ENCODE results near the gene STYX. TPM values are rescaled to one million over a fixed set of nuclear protein-coding genes. Genes with fewer than 3 reads are reported as not detected.
"Not testable (repeated sequence)": the region's sequence is repeated elsewhere in the genome, so short reads cannot be mapped to it uniquely, and the experiment has no call there.

The STYX gene
- total and polyA plus RNA-seq, 5 donors: 6.6 to 13.6 (median 12.8) TPM

DNA sequence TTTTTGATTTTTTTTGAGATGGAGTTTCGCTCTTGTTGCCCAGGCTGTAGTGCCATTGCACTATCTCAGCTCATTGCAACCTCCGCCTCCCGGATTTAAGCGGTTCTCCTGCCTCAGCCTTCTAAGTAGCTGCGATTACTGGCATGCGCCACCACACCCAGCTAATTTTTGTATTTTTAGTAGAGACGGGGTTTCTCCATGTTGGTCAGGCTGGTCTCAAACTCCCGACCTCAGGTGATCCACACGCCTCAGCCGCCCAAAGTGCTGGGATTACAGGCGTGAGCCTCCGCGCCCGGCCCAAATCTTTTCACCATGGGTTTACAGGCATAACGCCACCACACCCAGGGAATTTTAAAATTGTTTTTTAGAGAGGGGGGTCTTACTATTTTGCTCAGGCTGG is 931 bp upstream of the STYX start:
- H3K27me3 ChIP-seq (ENCODE audit: control insufficient read depth, insufficient read depth); intact Hi-C loops (cut with DNase I); H3K4me3 ChIP-seq (ENCODE audit: low read length); H3K27ac ChIP-seq (ENCODE audit: low read length); H3K4me1 ChIP-seq (ENCODE audit: control insufficient read depth, insufficient read depth, low read length); ATAC-seq; H3K9me3 ChIP-seq (ENCODE audit: control insufficient read depth, low read length): not testable (repeated sequence)
- peak in 2 of 3 donors; percentile 48 to 58 for DNase-seq
- 92% methylated on average over 15 of the region's 15 CpGs for WGBS

DNA sequence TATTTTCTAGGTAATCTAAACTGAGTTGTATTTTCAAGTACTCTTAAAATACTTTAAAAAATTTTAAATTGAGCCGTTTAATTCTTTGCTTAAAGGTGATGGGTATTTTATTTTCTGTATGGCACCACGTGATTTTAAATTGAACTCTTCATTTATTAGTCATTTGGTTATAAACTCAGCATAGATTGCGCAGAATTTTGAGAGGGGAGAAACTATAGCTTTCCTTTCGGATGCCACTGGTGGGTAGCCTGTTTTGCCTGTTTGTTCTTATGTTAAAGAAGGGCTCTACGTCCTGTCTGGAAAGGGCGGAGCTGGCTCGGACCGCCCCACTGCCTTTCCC is 411 bp upstream of the STYX start:
- no peak overlapping the region for H3K27ac ChIP-seq (ENCODE audit: low read length)
- peak overlapping the region; percentile 11 for H3K4me3 ChIP-seq (ENCODE audit: low read length)
- H3K4me1 ChIP-seq (ENCODE audit: control insufficient read depth, insufficient read depth, low read length): no peaks in the 10 kb centered on the region
- H3K9me3 ChIP-seq (ENCODE audit: control insufficient read depth, low read length): no peaks in the 10 kb centered on the region
- DNase-seq: no peak
- no peak for ATAC-seq
- intact Hi-C loops (cut with DNase I): no loop called here
- WGBS: 3% methylated on average over 8 of the region's 8 CpGs
- H3K27me3 ChIP-seq (ENCODE audit: control insufficient read depth, insufficient read depth): no peaks in the 10 kb centered on the region

DNA sequence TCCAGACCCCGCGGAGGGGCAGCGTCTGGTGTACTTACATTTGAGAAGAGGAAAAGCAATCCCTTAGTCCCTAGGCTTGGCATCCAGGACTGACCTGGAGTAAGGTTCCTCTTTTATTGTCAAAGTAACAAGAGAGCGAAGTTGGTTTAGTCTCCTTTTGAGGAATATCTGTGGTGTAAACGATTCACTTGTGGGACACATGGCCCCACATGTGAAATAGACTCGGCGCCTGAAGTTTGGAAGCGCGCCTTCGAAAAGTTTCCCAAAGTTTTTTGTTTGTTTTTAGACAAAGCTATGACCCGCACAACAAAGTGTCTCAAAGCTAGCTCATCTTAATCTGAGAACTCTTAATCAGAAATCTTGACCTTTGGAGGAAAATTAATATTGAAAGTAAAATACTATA is 744 bp downstream of the STYX start:
- no peak for ATAC-seq
- intact Hi-C loops (cut with DNase I): no loop called here
- 2% methylated on average over 11 of the region's 11 CpGs for WGBS

DNA sequence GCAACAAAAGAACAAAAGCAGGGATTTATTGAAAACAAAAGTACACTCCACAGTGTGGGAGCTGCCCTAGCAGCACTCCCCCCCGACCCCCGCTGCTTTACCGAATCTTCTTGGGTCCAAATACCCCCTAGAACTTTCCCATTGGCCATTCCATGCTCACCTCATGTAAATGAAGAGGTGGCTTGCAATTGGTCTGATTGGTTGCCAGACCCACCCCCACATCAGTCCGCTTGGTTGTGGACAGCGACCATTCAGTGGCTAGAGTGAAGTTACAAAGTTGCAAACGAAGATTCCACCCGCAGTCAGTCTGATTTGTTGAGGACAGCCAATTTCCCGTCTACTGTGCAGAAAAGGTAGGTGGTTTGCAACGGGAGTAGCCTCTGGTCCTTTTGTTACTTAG is 3.9 kb downstream of the STYX start:
- ATAC-seq (no peak), DNase-seq (no peak)
- Histone ChIP-seq H3K4me1 (ENCODE audit: control insufficient read depth, insufficient read depth, low read length) (no peaks in the 10 kb centered on the region), H3K4me3 (ENCODE audit: low read length) (no peak overlapping the region), H3K27ac (ENCODE audit: low read length) (no peak overlapping the region), H3K9me3 (ENCODE audit: control insufficient read depth, low read length) (no peaks in the 10 kb centered on the region), H3K27me3 (ENCODE audit: control insufficient read depth, insufficient read depth) (no peaks in the 10 kb centered on the region)
- intact Hi-C loops (cut with DNase I): no loop called here
- WGBS: 95% methylated on average over 9 of the region's 9 CpGs

More for the DNA sequence above, 744 bp downstream of the STYX start:
- Histone ChIP-seq H3K27me3 (ENCODE audit: control insufficient read depth, insufficient read depth) (no peaks in the 10 kb centered on the region), H3K4me1 (ENCODE audit: control insufficient read depth, insufficient read depth, low read length) (no peaks in the 10 kb centered on the region), H3K9me3 (ENCODE audit: control insufficient read depth, low read length) (no peaks in the 10 kb centered on the region), H3K4me3 (ENCODE audit: low read length) (peak overlapping the region; percentile 61), H3K27ac (ENCODE audit: low read length) (peak overlapping the region; percentile 84)
- DNase-seq: no peak

DNA sequence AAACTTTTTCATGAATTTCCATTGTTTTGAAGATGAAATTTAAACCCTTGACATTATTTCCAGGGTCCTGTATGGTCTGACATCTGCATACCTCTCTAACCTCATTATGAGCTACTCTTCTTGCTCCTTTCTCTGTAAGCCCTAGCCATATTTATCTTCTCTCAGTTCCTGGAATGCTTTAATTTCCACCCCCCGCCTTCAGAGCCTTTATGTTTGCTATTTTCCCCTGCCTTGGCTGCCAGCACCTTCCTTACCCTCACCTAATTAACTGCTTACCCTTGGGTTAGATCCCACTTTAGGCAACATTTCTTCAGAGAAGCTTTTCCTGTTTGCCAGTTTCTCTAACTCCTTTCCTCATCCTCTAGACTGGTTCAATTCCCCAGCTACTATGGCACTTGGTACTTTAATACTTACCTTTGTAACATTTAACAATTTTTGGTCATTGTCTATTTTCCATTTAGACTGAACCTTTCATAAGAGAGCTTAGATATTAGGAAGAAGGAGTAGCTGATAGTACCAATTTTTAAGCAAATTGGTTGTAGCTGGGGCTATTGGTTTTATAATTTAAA is 6.0 kb downstream of the STYX start:
- no peak overlapping the region for H3K4me3 ChIP-seq (ENCODE audit: low read length)
- 48% methylated on average over 1 of the region's 1 CpG for WGBS
- intact Hi-C loops (cut with DNase I): no loop called here
- no peak overlapping the region for H3K27ac ChIP-seq (ENCODE audit: low read length)
- no peaks in the 10 kb centered on the region for H3K4me1 ChIP-seq (ENCODE audit: control insufficient read depth, insufficient read depth, low read length)
- no peaks in the 10 kb centered on the region for H3K9me3 ChIP-seq (ENCODE audit: control insufficient read depth, low read length)
- no peak for ATAC-seq
- no peaks in the 10 kb centered on the region for H3K27me3 ChIP-seq (ENCODE audit: control insufficient read depth, insufficient read depth)
- no peak for DNase-seq

DNA sequence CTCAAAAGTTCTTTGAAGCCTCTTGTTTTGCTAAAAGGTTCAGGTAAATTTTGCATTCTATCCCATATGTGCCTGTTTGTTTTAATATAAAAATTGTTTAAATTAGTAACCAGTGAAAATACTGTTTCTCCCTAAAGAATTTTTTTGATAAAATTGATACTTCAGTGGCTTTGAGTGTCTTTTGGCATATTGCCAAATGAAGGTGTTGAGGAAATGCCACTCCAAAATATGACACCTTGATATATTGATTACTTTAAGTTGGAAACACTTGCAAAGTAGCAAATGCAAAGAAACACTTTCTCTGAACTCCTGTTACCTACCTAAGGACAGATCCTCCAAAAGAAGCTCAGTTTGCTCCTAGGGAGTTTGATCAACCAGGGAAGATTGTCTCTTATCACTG is 8.4 kb downstream of the STYX start:
- H3K27ac ChIP-seq (ENCODE audit: low read length): no peak overlapping the region
- DNase-seq: no peak
- H3K9me3 ChIP-seq (ENCODE audit: control insufficient read depth, low read length): no peaks in the 10 kb centered on the region
- intact Hi-C loops (cut with DNase I): no loop called here
- H3K27me3 ChIP-seq (ENCODE audit: control insufficient read depth, insufficient read depth): no peaks in the 10 kb centered on the region
- H3K4me1 ChIP-seq (ENCODE audit: control insufficient read depth, insufficient read depth, low read length): no peaks in the 10 kb centered on the region
- no peak for ATAC-seq
- no peak overlapping the region for H3K4me3 ChIP-seq (ENCODE audit: low read length)

DNA sequence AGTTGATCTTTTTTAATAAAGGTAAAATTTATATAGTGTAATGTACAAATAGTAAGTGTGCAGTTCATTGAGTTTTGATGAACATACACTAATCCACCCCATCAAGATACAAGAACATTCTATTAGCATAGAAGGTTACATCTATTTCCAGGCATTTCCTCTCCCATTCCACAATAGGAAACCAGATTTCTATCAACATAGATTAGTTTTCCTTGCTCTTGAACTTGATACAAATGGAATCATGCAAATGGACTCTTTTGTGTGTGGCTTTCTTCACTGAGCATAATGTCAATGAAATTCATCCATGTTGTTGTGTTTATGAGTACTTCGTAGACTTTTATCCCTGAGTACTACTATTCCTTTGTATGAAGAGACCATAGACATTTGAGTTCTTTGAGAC is 10.8 kb downstream of the STYX start:
- no peak for DNase-seq
- no peaks in the 10 kb centered on the region for H3K27me3 ChIP-seq (ENCODE audit: control insufficient read depth, insufficient read depth)
- no peak overlapping the region for H3K27ac ChIP-seq (ENCODE audit: low read length)
- 71% methylated on average over 1 of the region's 1 CpG for WGBS
- H3K4me1 ChIP-seq (ENCODE audit: control insufficient read depth, insufficient read depth, low read length): no peaks in the 10 kb centered on the region
- no peak overlapping the region for H3K4me3 ChIP-seq (ENCODE audit: low read length)
- no peak for ATAC-seq
- no peaks in the 10 kb centered on the region for H3K9me3 ChIP-seq (ENCODE audit: control insufficient read depth, low read length)
- intact Hi-C loops (cut with DNase I): no loop called here

DNA sequence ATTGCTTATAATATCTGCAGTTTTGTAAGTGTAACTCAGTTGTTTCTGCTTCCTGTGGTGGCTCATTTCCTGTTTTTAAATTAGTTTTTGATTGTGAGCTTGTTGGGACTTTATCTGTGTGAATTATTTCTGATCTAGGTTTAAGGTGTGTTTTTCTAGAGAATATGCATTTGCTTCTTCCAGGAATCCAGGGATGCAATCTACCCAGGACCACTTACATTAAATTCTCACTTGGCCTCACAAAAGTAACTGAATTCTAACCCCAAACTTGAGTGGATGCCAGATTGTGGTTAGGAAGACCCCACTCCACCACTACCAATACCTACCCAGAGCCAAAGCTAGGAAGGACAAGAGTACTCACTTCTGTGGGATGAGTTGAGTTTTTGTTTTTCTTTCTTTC is 11.9 kb downstream of the STYX start:
- Histone ChIP-seq H3K9me3 (ENCODE audit: control insufficient read depth, low read length) (no peaks in the 10 kb centered on the region), H3K4me3 (ENCODE audit: low read length) (no peak overlapping the region), H3K4me1 (ENCODE audit: control insufficient read depth, insufficient read depth, low read length) (no peaks in the 10 kb centered on the region), H3K27ac (ENCODE audit: low read length) (no peak overlapping the region), H3K27me3 (ENCODE audit: control insufficient read depth, insufficient read depth) (no peaks in the 10 kb centered on the region)
- ATAC-seq: no peak
- intact Hi-C loops (cut with DNase I): no loop called here
- no peak for DNase-seq

DNA sequence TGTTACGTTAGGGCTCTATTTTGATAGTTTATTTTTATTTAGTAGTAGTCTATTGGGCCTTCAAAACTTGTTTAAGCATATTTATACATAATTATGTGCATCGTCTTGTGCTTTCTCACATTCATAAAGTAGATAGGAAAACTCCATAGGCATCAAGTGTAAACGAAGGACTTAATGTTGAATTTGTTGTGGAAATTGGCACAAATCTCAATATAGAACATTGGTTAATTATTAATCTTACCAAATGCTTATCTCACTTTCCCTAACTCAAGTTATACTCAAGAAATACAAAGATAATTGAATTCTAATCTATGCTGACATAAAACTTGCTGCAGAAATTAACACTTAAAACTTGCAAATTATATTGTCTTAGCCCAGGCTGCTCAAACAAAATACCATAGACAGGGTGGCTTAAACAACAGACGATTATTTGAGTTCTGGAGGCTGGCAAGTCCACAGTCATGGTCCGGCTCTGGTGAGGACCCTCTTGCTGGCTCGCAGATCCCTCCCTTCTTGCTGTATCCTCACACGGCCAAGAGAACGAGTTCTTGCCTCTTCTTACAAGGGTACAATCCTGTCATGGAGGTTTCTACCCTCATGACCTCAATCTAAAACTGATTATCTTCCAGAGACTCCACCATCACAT is 18.8 kb downstream of the STYX start:
- Histone ChIP-seq H3K4me1 (ENCODE audit: control insufficient read depth, insufficient read depth, low read length) (no peaks in the 10 kb centered on the region), H3K9me3 (ENCODE audit: control insufficient read depth, low read length) (no peaks in the 10 kb centered on the region), H3K27me3 (ENCODE audit: control insufficient read depth, insufficient read depth) (no peaks in the 10 kb centered on the region), H3K4me3 (ENCODE audit: low read length) (no peak overlapping the region), H3K27ac (ENCODE audit: low read length) (no peak overlapping the region)
- ATAC-seq (no peak), DNase-seq (no peak)
- intact Hi-C loops (cut with DNase I): no loop called here
- 91% methylated on average over 8 of the region's 8 CpGs for WGBS

DNA sequence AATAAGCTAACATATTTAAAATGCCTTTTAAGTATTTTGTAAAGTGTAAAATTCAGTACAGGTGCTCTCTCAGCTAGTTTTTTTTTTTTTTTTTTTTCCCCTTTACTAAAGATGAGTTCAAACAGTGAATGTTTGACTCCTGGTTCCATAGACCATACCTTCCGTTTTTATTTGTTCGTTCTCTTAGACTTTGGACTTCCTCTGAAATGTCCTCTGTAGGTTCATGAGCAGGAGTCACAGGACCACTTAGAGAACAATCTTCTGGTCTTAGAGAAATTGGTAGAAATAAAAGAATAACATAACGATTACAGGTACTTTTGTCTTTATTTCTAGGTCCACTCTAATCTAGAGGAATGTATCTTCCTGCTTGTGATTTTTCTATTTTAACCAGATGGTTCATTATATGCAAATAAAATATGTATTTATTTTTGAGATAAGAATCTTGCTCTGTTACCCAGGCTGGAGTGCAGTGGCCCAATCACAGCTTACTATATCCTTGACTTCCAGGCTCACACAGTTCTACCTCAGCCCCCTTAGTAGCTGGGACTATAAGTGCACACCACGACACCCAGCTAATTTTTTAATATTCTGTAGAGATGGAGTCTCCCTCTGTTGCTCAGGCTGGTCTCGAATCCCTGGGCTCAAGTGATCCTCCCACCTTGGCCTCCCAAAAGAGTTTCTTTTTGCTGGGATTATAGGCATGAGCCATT is 25.8 kb downstream of the STYX start:
- no peak for DNase-seq
- H3K9me3 ChIP-seq (ENCODE audit: control insufficient read depth, low read length): no peaks in the 10 kb centered on the region
- intact Hi-C loops (cut with DNase I): no loop called here
- ATAC-seq: no peak
- no peak overlapping the region for H3K4me3 ChIP-seq (ENCODE audit: low read length)
- no peaks in the 10 kb centered on the region for H3K27me3 ChIP-seq (ENCODE audit: control insufficient read depth, insufficient read depth)
- H3K4me1 ChIP-seq (ENCODE audit: control insufficient read depth, insufficient read depth, low read length): no peaks in the 10 kb centered on the region
- no peak overlapping the region for H3K27ac ChIP-seq (ENCODE audit: low read length)
- 94% methylated on average over 5 of the region's 5 CpGs for WGBS

DNA sequence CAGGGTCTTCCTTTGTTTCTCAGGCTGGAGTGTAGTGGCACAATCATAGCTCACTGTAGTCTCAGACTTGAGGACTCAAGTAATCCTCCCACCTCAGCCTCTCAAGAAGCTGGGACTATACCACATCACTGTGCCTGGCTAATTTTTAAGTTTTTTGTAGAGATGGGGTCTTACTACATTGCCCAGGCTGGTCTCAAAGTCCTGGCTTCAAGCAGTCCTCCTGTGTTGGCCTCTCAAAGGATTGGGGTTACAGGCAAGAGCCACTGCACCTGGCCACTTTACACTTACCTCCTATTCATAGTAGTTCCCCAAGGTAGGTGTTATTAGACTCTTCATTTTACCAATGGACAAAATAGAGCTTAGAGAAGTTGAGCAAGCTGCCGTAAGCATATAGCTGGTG is 29.2 kb downstream of the STYX start:
- no peak for DNase-seq
- intact Hi-C loops (cut with DNase I): no loop called here

More for the DNA sequence above, 29.2 kb downstream of the STYX start:
- H3K4me1 ChIP-seq (ENCODE audit: control insufficient read depth, insufficient read depth, low read length): no peaks in the 10 kb centered on the region
- no peaks in the 10 kb centered on the region for H3K9me3 ChIP-seq (ENCODE audit: control insufficient read depth, low read length)
- WGBS: 97% methylated on average over 1 of the region's 1 CpG
- no peak for ATAC-seq
- no peak overlapping the region for H3K4me3 ChIP-seq (ENCODE audit: low read length)
- H3K27me3 ChIP-seq (ENCODE audit: control insufficient read depth, insufficient read depth): no peaks in the 10 kb centered on the region
- H3K27ac ChIP-seq (ENCODE audit: low read length): no peak overlapping the region
